Chondrocyte (in vitro differentiated cells): Measurements from ENCODE around the gene TKT. TPM values are rescaled to one million over a fixed set of nuclear protein-coding genes. Genes with fewer than 3 reads are reported as not detected.

Experiments used
- DNase-seq: peaks from one replicate; pipeline ENCODE4 v3.0.0; 2021; ENCODE audit warnings: mixed read lengths, low spot score
- H3K27ac Mint-ChIP-seq: one replicate; pipeline ENCODE4 v1.8.0; 2021; ENCODE audit warnings: mild to moderate bottlenecking, moderate library complexity, mixed read lengths; ENCODE audit not compliant: unreplicated experiment
- H3K27me3 Mint-ChIP-seq: 2 replicates; pipeline ENCODE4 v1.8.0; 2021; ENCODE audit warnings: low read depth, mixed read lengths
- H3K36me3 Mint-ChIP-seq: 2 replicates; pipeline ENCODE4 v1.8.0; 2021; ENCODE audit warnings: low read depth, mixed read lengths
- H3K4me1 Mint-ChIP-seq: 2 replicates; pipeline ENCODE4 v1.8.0; 2021; ENCODE audit warnings: low read depth, mild to moderate bottlenecking, mixed read lengths
- H3K4me3 Mint-ChIP-seq: one replicate; pipeline ENCODE4 v1.8.0; 2021; ENCODE audit warnings: mild to moderate bottlenecking, moderate library complexity, mixed read lengths; ENCODE audit not compliant: unreplicated experiment
- H3K9me3 Mint-ChIP-seq: 2 replicates; pipeline ENCODE4 v1.8.0; 2021; ENCODE audit warnings: low read depth, mixed read lengths
- CTCF ChIP-seq: fragments of 200-600 bp; sonication (generic); IDR thresholded peaks from 2 replicates; pipeline ENCODE4 v1.5.0; 2021; ENCODE audit warnings: antibody characterized with exemption, mild to moderate bottlenecking, moderate library complexity
- total RNA-seq: library from RNA; stranded (reverse); gene quantifications from 3 replicates; pipeline ENCODE4 v1.2.1, GENCODE V29; 2021

The TKT gene
- total RNA-seq, 1 donor from 2014 or later = 165 TPM

GRCh38 chr3:53247619-53248018, 8.2 kb downstream of the TKT start:
- no peak overlapping the region for H3K4me3 Mint-ChIP-seq
- TF ChIP-seq CTCF = no peak

GRCh38 chr3:53244271-53244670, 11.6 kb downstream of the TKT start:
- Mint-ChIP-seq H3K36me3 (peaks cover 4% of the 10 kb centered on the region), H3K27me3 (no peaks in the 10 kb centered on the region), H3K27ac (no peak overlapping the region), H3K4me3 (no peak overlapping the region), H3K9me3 (no peaks in the 10 kb centered on the region), H3K4me1 (peaks cover 49% of the 10 kb centered on the region)
- no peak for TF ChIP-seq CTCF
- no peak for DNase-seq

More at GRCh38 chr3:53247619-53248018, 8.2 kb downstream of the TKT start:
- Mint-ChIP-seq H3K27me3 (no peaks in the 10 kb centered on the region), H3K36me3 (no peaks in the 10 kb centered on the region), H3K27ac (no peak overlapping the region), H3K4me1 (peaks cover 60% of the 10 kb centered on the region), H3K9me3 (no peaks in the 10 kb centered on the region)
- no peak for DNase-seq

GRCh38 chr3:53243785-53244184, 12.0 kb downstream of the TKT start:
- peaks cover 7% of the 10 kb centered on the region for H3K36me3 Mint-ChIP-seq
- H3K4me1 Mint-ChIP-seq = peaks cover 54% of the 10 kb centered on the region
- TF ChIP-seq CTCF = no peak
- H3K4me3 Mint-ChIP-seq = no peak overlapping the region
- H3K27me3 Mint-ChIP-seq = no peaks in the 10 kb centered on the region
- H3K9me3 Mint-ChIP-seq = no peaks in the 10 kb centered on the region
- H3K27ac Mint-ChIP-seq = peak overlapping the region; percentile 2
- DNase-seq = no peak

- TF ChIP-seq CTCF = peak; percentile 44
- H3K36me3 Mint-ChIP-seq = peaks cover 7% of the 10 kb centered on the region
- peak overlapping the region; percentile 89 for H3K27ac Mint-ChIP-seq
- H3K27me3 Mint-ChIP-seq = no peaks in the 10 kb centered on the region
- H3K4me3 Mint-ChIP-seq = no peak overlapping the region
- H3K9me3 Mint-ChIP-seq = no peaks in the 10 kb centered on the region
- peaks cover 54% of the 10 kb centered on the region for H3K4me1 Mint-ChIP-seq
- DNase-seq = no peak
Measured at GRCh38 chr3:53243165-53243564, 12.7 kb downstream of the TKT start.

- TF ChIP-seq CTCF = no peak
- H3K4me3 Mint-ChIP-seq = no peak overlapping the region
- H3K27me3 Mint-ChIP-seq = no peaks in the 10 kb centered on the region
- peaks cover 7% of the 10 kb centered on the region for H3K36me3 Mint-ChIP-seq
- H3K4me1 Mint-ChIP-seq = peaks cover 56% of the 10 kb centered on the region
- peak overlapping the region; percentile 89 for H3K27ac Mint-ChIP-seq
- DNase-seq = no peak
- H3K9me3 Mint-ChIP-seq = no peaks in the 10 kb centered on the region
Measured at GRCh38 chr3:53242642-53243041, 13.2 kb downstream of the TKT start.
